ENCODE results near the gene FRRS1L.

GRCh38 chr9:109176386-109176785 is 9.3 kb upstream of the FRRS1L start:
- no peak for TF ChIP-seq POLR2A (IDR thresholded peaks at IDR 0.05)
- TF ChIP-seq, protein P1, sequence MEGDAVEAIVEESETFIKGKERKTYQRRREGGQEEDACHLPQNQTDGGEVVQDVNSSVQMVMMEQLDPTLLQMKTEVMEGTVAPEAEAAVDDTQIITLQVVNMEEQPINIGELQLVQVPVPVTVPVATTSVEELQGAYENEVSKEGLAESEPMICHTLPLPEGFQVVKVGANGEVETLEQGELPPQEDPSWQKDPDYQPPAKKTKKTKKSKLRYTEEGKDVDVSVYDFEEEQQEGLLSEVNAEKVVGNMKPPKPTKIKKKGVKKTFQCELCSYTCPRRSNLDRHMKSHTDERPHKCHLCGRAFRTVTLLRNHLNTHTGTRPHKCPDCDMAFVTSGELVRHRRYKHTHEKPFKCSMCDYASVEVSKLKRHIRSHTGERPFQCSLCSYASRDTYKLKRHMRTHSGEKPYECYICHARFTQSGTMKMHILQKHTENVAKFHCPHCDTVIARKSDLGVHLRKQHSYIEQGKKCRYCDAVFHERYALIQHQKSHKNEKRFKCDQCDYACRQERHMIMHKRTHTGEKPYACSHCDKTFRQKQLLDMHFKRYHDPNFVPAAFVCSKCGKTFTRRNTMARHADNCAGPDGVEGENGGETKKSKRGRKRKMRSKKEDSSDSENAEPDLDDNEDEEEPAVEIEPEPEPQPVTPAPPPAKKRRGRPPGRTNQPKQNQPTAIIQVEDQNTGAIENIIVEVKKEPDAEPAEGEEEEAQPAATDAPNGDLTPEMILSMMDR (IDR thresholded peaks at IDR 0.05): no peak
